Loucy (cell line): Measurements from ENCODE around the gene MS4A18.

Source experiments
- CTCF ChIP-seq: fragments of 200-600 bp; sonication (generic); conservative IDR thresholded peaks from 2 replicates; pipeline ENCODE4 v1.5.1; 2014; ENCODE audit warnings: mild to moderate bottlenecking, antibody characterized with exemption, low read length
- EZH2phosphoT487 ChIP-seq: fragments of 200-600 bp; IDR thresholded peaks from 2 replicates; pipeline ENCODE4 v1.6.1; 2018; ENCODE audit warnings: antibody characterized with exemption, mild to moderate bottlenecking, moderate library complexity, borderline replicate concordance

GRCh38 chr11:60785806-60786361 is 61.4 kb downstream of the MS4A18 start:
- no peak for TF ChIP-seq CTCF
- TF ChIP-seq EZH2phosphoT487, result no peak
